Subcutaneous abdominal adipose tissue (tissue), 5 donors: ENCODE data around the gene GPC3.
"Not testable (repeated sequence)": the region's sequence is repeated elsewhere in the genome, so short reads cannot be mapped to it uniquely, and the experiment has no call there.

ENCODE experiments used
- H3K27ac ChIP-seq: one replicate; pipeline ENCODE4 v1.7.0; 2013; ENCODE audit warnings: low read depth, mild to moderate bottlenecking, inconsistent platforms, low read length, moderate library complexity
- H3K27me3 ChIP-seq, 5 donors: one replicate each; pipeline ENCODE4 v1.7.0; 2013; ENCODE audit warnings: low read length in 5 of 5, inconsistent platforms in 1 of 5; ENCODE audit not compliant: control insufficient read depth in 5 of 5, insufficient read depth in 4 of 5
- H3K36me3 ChIP-seq, 5 donors: one replicate each; pipeline ENCODE4 v1.7.0; 2013; ENCODE audit warnings: low read length in 5 of 5; ENCODE audit not compliant: control insufficient read depth in 5 of 5, insufficient read depth in 5 of 5
- H3K4me1 ChIP-seq, 5 donors: one replicate each; pipeline ENCODE4 v1.7.0; 2013; ENCODE audit warnings: low read length in 5 of 5, mild to moderate bottlenecking in 3 of 5, moderate library complexity in 1 of 5; ENCODE audit not compliant: control insufficient read depth in 5 of 5, insufficient read depth in 5 of 5
- H3K4me3 ChIP-seq, 5 donors: one replicate each; pipeline ENCODE4 v1.7.0; 2013; ENCODE audit warnings: low read length in 5 of 5, low read depth in 1 of 5
- H3K9ac ChIP-seq, 5 donors: one replicate each; pipeline ENCODE4 v1.7.0; 2013; ENCODE audit warnings: low read length in 5 of 5, mild to moderate bottlenecking in 4 of 5, moderate library complexity in 3 of 5
- H3K9me3 ChIP-seq, 5 donors: one replicate each; pipeline ENCODE4 v1.7.0; 2013; ENCODE audit warnings: low read length in 5 of 5; ENCODE audit not compliant: control insufficient read depth in 5 of 5
- donor health status: healthy.
- donor health status: healthy.
- donor health status: healthy.
- donor health status: healthy.
- donor health status: healthy.

GPC3 gene

GRCh38 chrX:133783274-133783673, 202.1 kb downstream of the GPC3 start:
- Histone ChIP-seq H3K36me3 (no peaks in the 10 kb centered on the region), H3K27ac (no peak overlapping the region), H3K27me3 (peaks cover 0 to 8% (median 1%) of the 10 kb centered on the region in 5 donors), H3K9me3 (no peaks in the 10 kb centered on the region), H3K9ac (no peak overlapping the region), H3K4me3 (no peak overlapping the region), H3K4me1 (no peaks in the 10 kb centered on the region)

GRCh38 chrX:133781174-133781573, 204.2 kb downstream of the GPC3 start:
- Histone ChIP-seq H3K36me3 (no peaks in the 10 kb centered on the region), H3K4me1 (no peaks in the 10 kb centered on the region), H3K4me3 (no peak overlapping the region), H3K27me3 (peaks cover 0 to 10% (median 0%) of the 10 kb centered on the region in 5 donors), H3K9me3 (no peaks in the 10 kb centered on the region), H3K27ac (no peak overlapping the region), H3K9ac (no peak overlapping the region)

GRCh38 chrX:133776072-133776471, 209.3 kb downstream of the GPC3 start:
- Histone ChIP-seq H3K27ac (no peak overlapping the region), H3K9me3 (no peaks in the 10 kb centered on the region), H3K36me3 (no peaks in the 10 kb centered on the region), H3K27me3 (peaks cover 0 to 3% (median 0%) of the 10 kb centered on the region in 5 donors), H3K4me1 (no peaks in the 10 kb centered on the region), H3K4me3 (no peak overlapping the region), H3K9ac (no peak overlapping the region)

- Histone ChIP-seq H3K9me3 (no peaks in the 10 kb centered on the region), H3K4me1 (no peaks in the 10 kb centered on the region), H3K27me3 (peaks cover 0 to 6% (median 0%) of the 10 kb centered on the region in 5 donors), H3K9ac (no peak overlapping the region), H3K4me3 (no peak overlapping the region), H3K36me3 (no peaks in the 10 kb centered on the region), H3K27ac (no peak overlapping the region)
Measured at GRCh38 chrX:133774807-133775206, 210.6 kb downstream of the GPC3 start.

GRCh38 chrX:133771086-133771646, 214.2 kb downstream of the GPC3 start:
- Histone ChIP-seq H3K4me3 (no peak overlapping the region), H3K9ac (no peak overlapping the region), H3K36me3 (no peaks in the 10 kb centered on the region), H3K9me3 (no peaks in the 10 kb centered on the region), H3K27me3 (peaks cover 0 to 3% (median 0%) of the 10 kb centered on the region in 5 donors), H3K4me1 (no peaks in the 10 kb centered on the region), H3K27ac (no peak overlapping the region)

- H3K9me3 ChIP-seq, H3K9ac ChIP-seq, H3K36me3 ChIP-seq, H3K4me1 ChIP-seq, H3K27me3 ChIP-seq, H3K27ac ChIP-seq, H3K4me3 ChIP-seq: not testable (repeated sequence)
Measured at GRCh38 chrX:133762976-133763548, 222.3 kb downstream of the GPC3 start.

GRCh38 chrX:133754657-133755056, 230.7 kb downstream of the GPC3 start:
- no peaks in the 10 kb centered on the region for H3K36me3 ChIP-seq
- H3K4me1 ChIP-seq, result peaks cover 0 to 7% (median under 1%) of the 10 kb centered on the region in 5 donors
- H3K9me3 ChIP-seq, result peaks cover 0 to 1% (median 0%) of the 10 kb centered on the region in 5 donors
- no peak overlapping the region for H3K9ac ChIP-seq
- peaks cover 0 to 5% (median 3%) of the 10 kb centered on the region in 5 donors for H3K27me3 ChIP-seq
- no peak overlapping the region for H3K4me3 ChIP-seq
- H3K27ac ChIP-seq, result no peak overlapping the region

- Histone ChIP-seq H3K4me1 (peaks cover 0 to 33% (median 16%) of the 10 kb centered on the region in 5 donors), H3K27ac (no peak overlapping the region), H3K9ac (no peak overlapping the region), H3K4me3 (no peak overlapping the region), H3K36me3 (no peaks in the 10 kb centered on the region), H3K9me3 (no peaks in the 10 kb centered on the region), H3K27me3 (peaks cover 0 to 7% (median 4%) of the 10 kb centered on the region in 5 donors)
Measured at GRCh38 chrX:133749951-133750350, 235.4 kb downstream of the GPC3 start.

GRCh38 chrX:133749370-133749769, 236.0 kb downstream of the GPC3 start:
- Histone ChIP-seq H3K27ac (no peak overlapping the region), H3K9me3 (no peaks in the 10 kb centered on the region), H3K9ac (no peak overlapping the region), H3K36me3 (no peaks in the 10 kb centered on the region), H3K4me3 (no peak overlapping the region), H3K4me1 (peaks cover 0 to 34% (median 16%) of the 10 kb centered on the region in 5 donors), H3K27me3 (peaks cover 0 to 7% (median 4%) of the 10 kb centered on the region in 5 donors)

GRCh38 chrX:133747196-133747595, 238.2 kb downstream of the GPC3 start:
- H3K9ac ChIP-seq, result no peak overlapping the region
- H3K9me3 ChIP-seq, result no peaks in the 10 kb centered on the region
- H3K4me3 ChIP-seq, result no peak overlapping the region
- peaks cover 0 to 44% (median 16%) of the 10 kb centered on the region in 5 donors for H3K4me1 ChIP-seq
- H3K27ac ChIP-seq, result no peak overlapping the region
- no peaks in the 10 kb centered on the region for H3K36me3 ChIP-seq
- peaks cover 0 to 6% (median 3%) of the 10 kb centered on the region in 5 donors for H3K27me3 ChIP-seq
